ENCODE results near the gene GPR146.

GPR146 gene

GRCh38 chr7:1011297-1012003 is 32.9 kb upstream of the GPR146 start:
- DNase-seq, result no peak

- DNase-seq, result no peak
These were observed 32.2 kb upstream of the GPR146 start for GRCh38 chr7:1012004-1012715.

- DNase-seq, result no peak
These were observed 31.6 kb upstream of the GPR146 start for GRCh38 chr7:1012716-1013095.

GRCh38 chr7:1013581-1013980 is 30.8 kb upstream of the GPR146 start:
- no peak for DNase-seq

- DNase-seq, result no peak
These were observed 29.7 kb upstream of the GPR146 start for GRCh38 chr7:1014681-1015080.

- DNase-seq, result no peak
These were observed 28.9 kb upstream of the GPR146 start for GRCh38 chr7:1015196-1016121.

- DNase-seq, result no peak
These were observed 27.5 kb upstream of the GPR146 start for GRCh38 chr7:1016577-1017531.

- DNase-seq, result no peak
These were observed 26.6 kb upstream of the GPR146 start for GRCh38 chr7:1017586-1018333.

GRCh38 chr7:1018334-1018695 is 26.0 kb upstream of the GPR146 start:
- DNase-seq, result no peak

GRCh38 chr7:1019255-1019785 is 25.0 kb upstream of the GPR146 start:
- no peak for DNase-seq

GRCh38 chr7:1019789-1020610 is 24.3 kb upstream of the GPR146 start:
- no peak for DNase-seq

- no peak for DNase-seq
These were observed 23.5 kb upstream of the GPR146 start for GRCh38 chr7:1020849-1021251.

GRCh38 chr7:1021366-1021765 is 23.0 kb upstream of the GPR146 start:
- no peak for DNase-seq

GRCh38 chr7:1021931-1022330 is 22.4 kb upstream of the GPR146 start:
- DNase-seq, result no peak

GRCh38 chr7:1022356-1022755 is 22.0 kb upstream of the GPR146 start:
- no peak for DNase-seq

GRCh38 chr7:1022801-1023465 is 21.4 kb upstream of the GPR146 start:
- no peak for DNase-seq

- DNase-seq, result no peak
These were observed 20.0 kb upstream of the GPR146 start for GRCh38 chr7:1024331-1024841.

- DNase-seq, result no peak
These were observed 19.2 kb upstream of the GPR146 start for GRCh38 chr7:1024876-1025742.
